ENCODE measurements around the gene C3orf20.

DNA sequence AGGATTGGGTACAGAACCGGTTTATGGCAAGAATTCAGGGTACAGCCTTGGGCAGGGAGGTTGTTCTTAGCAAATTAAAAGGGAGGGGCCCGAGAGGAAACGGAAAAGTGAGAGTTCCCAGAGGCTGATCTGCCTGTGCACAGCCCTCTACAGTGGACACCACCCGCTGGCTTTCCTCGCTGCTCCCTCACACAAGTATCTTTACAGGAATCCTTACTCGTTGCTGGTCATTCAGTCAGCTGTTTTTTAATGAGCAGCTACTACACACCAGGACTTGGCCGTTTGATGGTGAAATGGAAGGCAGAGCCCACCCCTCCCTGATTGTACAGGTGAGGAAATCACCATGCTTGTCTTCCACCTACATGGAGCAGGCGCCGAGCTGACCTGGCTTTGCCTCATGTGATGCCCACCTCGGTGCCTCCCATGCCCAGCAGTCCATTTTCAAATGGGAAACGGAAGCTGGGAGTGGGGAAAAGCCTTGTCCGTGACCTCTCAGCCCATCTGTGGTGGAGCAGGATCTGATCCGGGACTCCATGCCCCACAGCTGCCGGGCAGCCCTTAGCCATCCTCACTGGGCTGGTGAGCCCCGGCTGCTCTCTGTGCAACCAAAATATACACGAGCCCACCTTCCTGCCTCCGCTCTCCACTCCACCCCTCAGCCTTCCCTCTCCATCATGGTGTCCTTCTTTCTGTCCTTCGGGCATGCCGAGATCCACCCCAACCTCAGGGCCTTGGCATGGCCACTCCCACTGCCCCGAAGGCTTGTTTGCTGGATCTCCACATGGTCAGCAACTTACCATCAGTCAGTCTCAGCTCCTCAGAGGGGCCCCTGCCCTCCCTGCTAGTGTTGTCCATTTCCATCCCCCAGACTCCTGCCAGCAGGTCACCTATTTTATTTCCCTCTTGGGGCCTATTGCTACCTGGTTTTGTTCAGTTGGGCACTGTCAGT, 110.5 kb downstream of the C3orf20 start:
- TF ChIP-seq CTCF (IDR thresholded peaks at IDR 0.05): no peak
- no peak for TF ChIP-seq POLR2A (IDR thresholded peaks at IDR 0.05)
